RWPE2 (cell line): ENCODE measurements around the gene IGSF3.

ENCODE experiments used
- ATAC-seq: fragments of 200-7000 bp; cut with Tn5 transposase; 3 replicates; pipeline ENCODE4 v1.9.1; 2021; ENCODE audit warnings: low read depth
- DNase-seq: peaks from one replicate; pipeline ENCODE4 v3.0.0-alpha.2; 2020; ENCODE audit warnings: low spot score
- H3K27ac ChIP-seq: fragments of 450-650 bp; 2 replicates; pipeline ENCODE4 v1.5.1; 2017; ENCODE audit warnings: mild to moderate bottlenecking; ENCODE audit not compliant: poor library complexity, severe bottlenecking
- H3K27me3 ChIP-seq: fragments of 250-450 bp; sonication (Bioruptor Pico); 2 replicates; pipeline ENCODE4 v1.5.1; 2021; ENCODE audit warnings: mild to moderate bottlenecking, moderate library complexity; ENCODE audit not compliant: insufficient read depth, poor library complexity, severe bottlenecking
- H3K36me3 ChIP-seq: fragments of 250-450 bp; sonication (Bioruptor Pico); 2 replicates; pipeline ENCODE4 v1.5.1; 2020; ENCODE audit warnings: low read depth, mild to moderate bottlenecking, moderate library complexity
- H3K4me1 ChIP-seq: fragments of 250-450 bp; sonication (Bioruptor Pico); 2 replicates; pipeline ENCODE4 v1.5.1; 2021; ENCODE audit warnings: mild to moderate bottlenecking, moderate library complexity; ENCODE audit not compliant: insufficient read depth, poor library complexity, severe bottlenecking
- H3K4me3 ChIP-seq: fragments of 250-450 bp; sonication (Bioruptor Pico); 2 replicates; pipeline ENCODE4 v1.5.1; 2021; ENCODE audit warnings: mild to moderate bottlenecking, moderate library complexity; ENCODE audit not compliant: severe bottlenecking
- H3K9me3 ChIP-seq: fragments of 250-450 bp; sonication (Bioruptor Pico); 2 replicates; pipeline ENCODE4 v1.5.1; 2021; ENCODE audit warnings: mild to moderate bottlenecking, moderate library complexity; ENCODE audit not compliant: severe bottlenecking
- TF ChIP-seq, protein P1 (sequence below): fragments of 450-650 bp; IDR thresholded peaks from one replicate; pipeline ENCODE4 v1.5.1; 2017; ENCODE audit warnings: mild to moderate bottlenecking, moderate library complexity; ENCODE audit not compliant: poor library complexity, severe bottlenecking

IGSF3 gene

GRCh38 chr1:116674011-116674531, 6.5 kb upstream of the IGSF3 start:
- Histone ChIP-seq H3K36me3 (no peaks in the 10 kb centered on the region), H3K27me3 (no peaks in the 10 kb centered on the region), H3K4me1 (peaks cover 5% of the 10 kb centered on the region), H3K27ac (no peak overlapping the region), H3K4me3 (no peak overlapping the region), H3K9me3 (no peaks in the 10 kb centered on the region)
- ATAC-seq, result no peak
- TF ChIP-seq, protein P1, sequence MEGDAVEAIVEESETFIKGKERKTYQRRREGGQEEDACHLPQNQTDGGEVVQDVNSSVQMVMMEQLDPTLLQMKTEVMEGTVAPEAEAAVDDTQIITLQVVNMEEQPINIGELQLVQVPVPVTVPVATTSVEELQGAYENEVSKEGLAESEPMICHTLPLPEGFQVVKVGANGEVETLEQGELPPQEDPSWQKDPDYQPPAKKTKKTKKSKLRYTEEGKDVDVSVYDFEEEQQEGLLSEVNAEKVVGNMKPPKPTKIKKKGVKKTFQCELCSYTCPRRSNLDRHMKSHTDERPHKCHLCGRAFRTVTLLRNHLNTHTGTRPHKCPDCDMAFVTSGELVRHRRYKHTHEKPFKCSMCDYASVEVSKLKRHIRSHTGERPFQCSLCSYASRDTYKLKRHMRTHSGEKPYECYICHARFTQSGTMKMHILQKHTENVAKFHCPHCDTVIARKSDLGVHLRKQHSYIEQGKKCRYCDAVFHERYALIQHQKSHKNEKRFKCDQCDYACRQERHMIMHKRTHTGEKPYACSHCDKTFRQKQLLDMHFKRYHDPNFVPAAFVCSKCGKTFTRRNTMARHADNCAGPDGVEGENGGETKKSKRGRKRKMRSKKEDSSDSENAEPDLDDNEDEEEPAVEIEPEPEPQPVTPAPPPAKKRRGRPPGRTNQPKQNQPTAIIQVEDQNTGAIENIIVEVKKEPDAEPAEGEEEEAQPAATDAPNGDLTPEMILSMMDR, result no peak
- no peak for DNase-seq

DNA sequence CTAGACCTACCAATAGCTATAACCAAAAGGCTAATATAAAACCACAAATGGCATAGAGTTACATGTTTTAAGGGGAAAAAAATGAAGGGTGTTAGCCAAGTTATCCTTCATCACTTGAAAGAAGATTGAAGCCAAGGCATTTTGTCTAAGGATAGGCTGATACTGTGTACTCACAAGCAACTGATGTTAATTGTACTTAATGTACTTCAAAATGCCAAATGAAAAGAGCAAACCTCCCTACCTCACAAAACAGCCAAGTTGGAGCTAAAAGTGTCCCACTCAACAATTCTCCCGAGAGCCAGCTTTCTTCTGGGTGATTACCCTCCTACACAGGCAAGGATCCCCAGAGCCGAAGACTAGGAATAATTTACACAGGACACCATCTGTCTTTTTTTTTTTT, 4.4 kb upstream of the IGSF3 start:
- ATAC-seq (no peak), DNase-seq (no peak)
- no peaks in the 10 kb centered on the region for H3K9me3 ChIP-seq
- TF ChIP-seq, protein P1, result no peak
- H3K4me1 ChIP-seq, result peaks cover 5% of the 10 kb centered on the region
- H3K4me3 ChIP-seq, result no peak overlapping the region
- no peak overlapping the region for H3K27ac ChIP-seq
- H3K27me3 ChIP-seq, result no peaks in the 10 kb centered on the region
- no peaks in the 10 kb centered on the region for H3K36me3 ChIP-seq

- Histone ChIP-seq H3K36me3 (no peaks in the 10 kb centered on the region), H3K9me3 (no peaks in the 10 kb centered on the region), H3K4me3 (no peak overlapping the region), H3K27me3 (no peaks in the 10 kb centered on the region), H3K27ac (no peak overlapping the region), H3K4me1 (peaks cover 7% of the 10 kb centered on the region)
- no peak for DNase-seq
- TF ChIP-seq, protein P1, result no peak
- ATAC-seq, result no peak
Measured at GRCh38 chr1:116671072-116671760, 3.7 kb upstream of the IGSF3 start.

GRCh38 chr1:116668277-116668676, 744 bp upstream of the IGSF3 start:
- Histone ChIP-seq H3K36me3 (0 out of 2 replicates have a peak, but pooled peaks cover 5% of the 10 kb centered on the region), H3K4me3 (no peak overlapping the region), H3K27me3 (no peaks in the 10 kb centered on the region), H3K27ac (no peak overlapping the region), H3K9me3 (no peaks in the 10 kb centered on the region), H3K4me1 (peaks cover 7% of the 10 kb centered on the region)
- DNase-seq, result no peak
- ATAC-seq, result no peak
- TF ChIP-seq, protein P1, result no peak

GRCh38 chr1:116667078-116667574, 407 bp downstream of the IGSF3 start:
- peaks cover 7% of the 10 kb centered on the region for H3K4me1 ChIP-seq
- ATAC-seq (peak; percentile 43; the same call in 2 of the 3 replicates), DNase-seq (no peak)
- H3K4me3 ChIP-seq, result peak overlapping the region; percentile 80
- 0 out of 2 replicates have a peak, but pooled peaks cover 5% of the 10 kb centered on the region for H3K36me3 ChIP-seq
- no peaks in the 10 kb centered on the region for H3K9me3 ChIP-seq
- no peaks in the 10 kb centered on the region for H3K27me3 ChIP-seq
- H3K27ac ChIP-seq, result peak overlapping the region; percentile 8
- TF ChIP-seq, protein P1, result no peak
